ENCODE results near the gene SC5D.

SC5D gene

GRCh38 chr11:121334973-121335710 lies 42.6 kb downstream of the SC5D start:
- TF ChIP-seq SIN3A (IDR thresholded peaks at IDR 0.05; ENCODE audit: borderline replicate concordance, insufficient read depth, low read length) (no peak), REST (IDR thresholded peaks at IDR 0.05; ENCODE audit: insufficient read depth in 1 of 2, low read depth in 2 of 2, low read length in 2 of 2) (no peak), TAF1 (IDR thresholded peaks at IDR 0.05; ENCODE audit: borderline replicate concordance, insufficient read depth, low read length) (no peak), FOXP2 (optimal IDR thresholded peaks at IDR 0.05; ENCODE audit: borderline replicate concordance, extremely low read depth, extremely low read length, insufficient read depth) (no peak), POLR2AphosphoS5 (IDR thresholded peaks at IDR 0.05; ENCODE audit: low read depth, low read length) (no peak)

- TF ChIP-seq REST (IDR thresholded peaks at IDR 0.05; ENCODE audit: insufficient read depth in 1 of 2, low read depth in 2 of 2, low read length in 2 of 2) (no peak), SIN3A (IDR thresholded peaks at IDR 0.05; ENCODE audit: borderline replicate concordance, insufficient read depth, low read length) (no peak), POLR2AphosphoS5 (IDR thresholded peaks at IDR 0.05; ENCODE audit: low read depth, low read length) (no peak), FOXP2 (optimal IDR thresholded peaks at IDR 0.05; ENCODE audit: borderline replicate concordance, extremely low read depth, extremely low read length, insufficient read depth) (no peak), TAF1 (IDR thresholded peaks at IDR 0.05; ENCODE audit: borderline replicate concordance, insufficient read depth, low read length) (no peak)
These were observed 43.8 kb downstream of the SC5D start for GRCh38 chr11:121336279-121336937.

GRCh38 chr11:121337078-121337477 lies 44.5 kb downstream of the SC5D start:
- TF ChIP-seq POLR2AphosphoS5 (IDR thresholded peaks at IDR 0.05; ENCODE audit: low read depth, low read length): no peak
- no peak for TF ChIP-seq TAF1 (IDR thresholded peaks at IDR 0.05; ENCODE audit: borderline replicate concordance, insufficient read depth, low read length)
- no peak for TF ChIP-seq FOXP2 (optimal IDR thresholded peaks at IDR 0.05; ENCODE audit: borderline replicate concordance, extremely low read depth, extremely low read length, insufficient read depth)
- no peak for TF ChIP-seq REST (IDR thresholded peaks at IDR 0.05; ENCODE audit: insufficient read depth in 1 of 2, low read depth in 2 of 2, low read length in 2 of 2)
- TF ChIP-seq SIN3A (IDR thresholded peaks at IDR 0.05; ENCODE audit: borderline replicate concordance, insufficient read depth, low read length): no peak

GRCh38 chr11:121337740-121338272 lies 45.2 kb downstream of the SC5D start:
- TF ChIP-seq POLR2AphosphoS5 (IDR thresholded peaks at IDR 0.05; ENCODE audit: low read depth, low read length) (no peak), REST (IDR thresholded peaks at IDR 0.05; ENCODE audit: insufficient read depth in 1 of 2, low read depth in 2 of 2, low read length in 2 of 2) (no peak), FOXP2 (optimal IDR thresholded peaks at IDR 0.05; ENCODE audit: borderline replicate concordance, extremely low read depth, extremely low read length, insufficient read depth) (no peak), TAF1 (IDR thresholded peaks at IDR 0.05; ENCODE audit: borderline replicate concordance, insufficient read depth, low read length) (no peak), SIN3A (IDR thresholded peaks at IDR 0.05; ENCODE audit: borderline replicate concordance, insufficient read depth, low read length) (no peak)
